ENCODE data around the gene C17orf107. TPM values are rescaled to one million over a fixed set of nuclear protein-coding genes. Genes with fewer than 3 reads are reported as not detected.
"Not testable (repeated sequence)": the region's sequence is repeated elsewhere in the genome, so short reads cannot be mapped to it uniquely, and the experiment has no call there.

C17orf107 gene
- total and polyA plus RNA-seq, 3 donors from 2014 or later: 1.5 to 4.1 (median 2.8) TPM

DNA sequence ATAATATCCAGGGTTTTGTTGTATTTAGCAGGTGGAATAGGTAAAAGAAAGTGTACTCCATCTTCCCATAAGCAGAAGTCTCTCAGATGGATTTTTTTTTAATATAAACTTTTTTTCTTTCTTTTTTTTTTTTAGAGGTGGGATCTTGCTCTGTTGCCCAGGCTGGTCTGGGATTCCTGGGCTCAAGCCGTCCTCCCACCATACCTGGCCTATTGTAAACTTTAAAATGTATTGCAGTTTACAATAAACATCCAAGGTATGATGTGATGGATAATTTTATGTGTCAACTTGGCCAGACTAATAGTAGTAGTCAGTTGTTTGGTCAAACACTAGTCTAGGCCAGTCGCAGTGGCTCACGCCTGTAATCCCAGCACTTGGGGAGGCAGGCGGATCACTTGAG lies 22.0 kb downstream of the C17orf107 start:
- 91 to 94% methylated on average over 4 of the region's 4 CpGs for WGBS, 2 donors
- Histone ChIP-seq H3K36me3 (ENCODE audit: low read depth, missing control alignments) (no peaks in the 10 kb centered on the region), H3K4me1 (no peaks in the 10 kb centered on the region), H3K4me3 (no peak overlapping the region), H3K27me3 (no peaks in the 10 kb centered on the region), H3K9me3 (no peaks in the 10 kb centered on the region), H3K27ac (no peak overlapping the region)
- intact Hi-C loops (cut with DNase I; ENCODE audit: low total_unique reads): no loop called here
- TF ChIP-seq, protein P1, sequence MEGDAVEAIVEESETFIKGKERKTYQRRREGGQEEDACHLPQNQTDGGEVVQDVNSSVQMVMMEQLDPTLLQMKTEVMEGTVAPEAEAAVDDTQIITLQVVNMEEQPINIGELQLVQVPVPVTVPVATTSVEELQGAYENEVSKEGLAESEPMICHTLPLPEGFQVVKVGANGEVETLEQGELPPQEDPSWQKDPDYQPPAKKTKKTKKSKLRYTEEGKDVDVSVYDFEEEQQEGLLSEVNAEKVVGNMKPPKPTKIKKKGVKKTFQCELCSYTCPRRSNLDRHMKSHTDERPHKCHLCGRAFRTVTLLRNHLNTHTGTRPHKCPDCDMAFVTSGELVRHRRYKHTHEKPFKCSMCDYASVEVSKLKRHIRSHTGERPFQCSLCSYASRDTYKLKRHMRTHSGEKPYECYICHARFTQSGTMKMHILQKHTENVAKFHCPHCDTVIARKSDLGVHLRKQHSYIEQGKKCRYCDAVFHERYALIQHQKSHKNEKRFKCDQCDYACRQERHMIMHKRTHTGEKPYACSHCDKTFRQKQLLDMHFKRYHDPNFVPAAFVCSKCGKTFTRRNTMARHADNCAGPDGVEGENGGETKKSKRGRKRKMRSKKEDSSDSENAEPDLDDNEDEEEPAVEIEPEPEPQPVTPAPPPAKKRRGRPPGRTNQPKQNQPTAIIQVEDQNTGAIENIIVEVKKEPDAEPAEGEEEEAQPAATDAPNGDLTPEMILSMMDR (IDR thresholded peaks at IDR 0.05): no peak
- no peak for TF ChIP-seq POLR2A (IDR thresholded peaks at IDR 0.05)
- no peak for DNase-seq

DNA sequence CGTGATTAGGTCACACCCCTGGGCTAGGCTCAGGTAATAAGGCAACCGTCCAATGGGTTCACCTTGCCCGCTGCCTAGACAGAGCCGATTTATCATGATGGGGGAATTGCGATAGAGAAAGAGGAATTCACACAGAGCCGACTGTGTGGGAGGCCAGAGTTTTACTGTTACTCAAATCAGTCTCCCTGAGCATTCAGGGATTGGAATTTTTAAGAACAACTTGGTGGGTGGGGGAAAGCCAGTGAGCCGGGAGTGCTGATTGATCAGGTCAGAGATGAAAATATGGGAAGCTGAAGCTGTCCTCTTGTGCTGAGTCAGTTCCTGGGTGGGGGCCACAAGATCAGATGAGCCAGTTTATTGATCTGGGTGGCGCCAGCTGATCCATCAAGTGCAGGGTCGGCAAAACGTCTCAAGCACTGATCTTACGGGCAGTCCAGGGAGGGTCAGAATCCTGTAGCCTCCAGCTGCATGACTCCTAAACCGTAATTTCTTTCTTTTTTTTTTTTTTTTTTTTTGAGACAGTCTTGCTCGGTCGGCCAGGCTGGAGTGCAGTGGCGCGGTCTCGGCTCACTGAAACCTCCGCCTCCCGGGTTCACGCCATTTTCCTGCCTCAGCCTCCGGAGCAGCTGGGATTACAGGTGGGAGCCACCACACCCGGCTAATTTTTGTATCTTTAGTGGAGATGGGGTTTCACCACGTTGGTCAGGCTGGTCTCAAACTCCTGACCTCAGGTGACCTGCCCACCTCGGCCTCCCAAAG lies 27.4 kb downstream of the C17orf107 start:
- H3K27ac ChIP-seq; H3K9me3 ChIP-seq; intact Hi-C loops (cut with DNase I; ENCODE audit: low total_unique reads); H3K4me1 ChIP-seq; H3K36me3 ChIP-seq (ENCODE audit: low read depth, missing control alignments); DNase-seq; H3K27me3 ChIP-seq; H3K4me3 ChIP-seq: not testable (repeated sequence)
- WGBS, 2 donors: 81% methylated on average over 24 of the region's 24 CpGs

DNA sequence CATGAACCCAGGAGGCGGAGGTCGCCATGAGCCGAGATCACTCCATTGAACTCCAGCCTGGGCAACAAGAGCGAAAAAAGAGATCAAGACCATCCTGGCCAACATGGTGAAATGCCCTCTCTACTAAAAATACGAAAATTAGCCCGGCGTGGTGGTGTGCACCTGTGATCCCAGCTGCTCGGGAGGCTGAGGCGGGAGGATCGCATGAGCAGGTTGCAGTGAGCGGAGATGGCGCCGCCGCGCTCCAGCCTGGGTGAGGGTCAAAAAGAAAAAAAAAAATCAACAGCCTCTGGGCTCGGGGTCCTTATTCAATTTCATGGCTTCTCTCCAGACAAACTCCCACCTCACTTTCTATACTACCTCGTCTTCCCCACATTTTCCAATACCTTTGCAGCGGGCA lies 29.5 kb downstream of the C17orf107 start:
- WGBS, 2 donors: 95 to 97% methylated on average over 18 of the region's 18 CpGs
- intact Hi-C loops (cut with DNase I; ENCODE audit: low total_unique reads): no loop called here
- Histone ChIP-seq H3K4me3 (no peak overlapping the region), H3K36me3 (ENCODE audit: low read depth, missing control alignments) (no peaks in the 10 kb centered on the region), H3K27me3 (no peaks in the 10 kb centered on the region), H3K4me1 (no peaks in the 10 kb centered on the region), H3K9me3 (no peaks in the 10 kb centered on the region), H3K27ac (no peak overlapping the region)
- no peak for TF ChIP-seq POLR2A (IDR thresholded peaks at IDR 0.05)
- TF ChIP-seq, protein P1 (IDR thresholded peaks at IDR 0.05): no peak
- DNase-seq: no peak

DNA sequence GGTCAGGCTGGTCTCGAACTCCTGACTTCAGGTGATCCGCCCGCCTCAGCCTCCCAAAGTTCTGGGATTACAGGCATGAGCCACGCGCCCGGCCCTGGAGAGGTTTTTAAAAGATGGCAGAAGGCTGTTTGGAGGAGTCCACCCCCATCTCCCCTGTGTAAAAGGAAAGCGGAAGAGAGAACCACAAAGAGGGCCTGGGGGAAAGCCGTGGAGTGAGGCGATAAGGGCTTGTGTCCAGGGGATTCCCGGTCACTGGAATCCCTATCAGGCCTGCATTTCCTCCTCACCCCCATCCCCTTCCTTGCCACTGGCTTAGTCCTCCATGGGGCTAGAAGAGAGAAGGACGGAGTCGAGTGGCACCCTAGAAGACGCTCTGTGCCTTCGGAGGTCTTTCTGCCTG lies 32.6 kb downstream of the C17orf107 start, which contains the start of gene GP1BA:
Gene GP1BA (plus strand): TSS at position 315 of the 400 bp plus-strand sequence. CDS start 328 bp downstream, outside the sequence.
- Histone ChIP-seq H3K9me3 (no peaks in the 10 kb centered on the region), H3K36me3 (ENCODE audit: low read depth, missing control alignments) (no peaks in the 10 kb centered on the region), H3K27me3 (no peaks in the 10 kb centered on the region), H3K4me3 (no peak within 1 kb of the TSS), H3K27ac (no peak within 1 kb of the TSS), H3K4me1 (no peaks in the 10 kb centered on the region)
- TF ChIP-seq POLR2A (IDR thresholded peaks at IDR 0.05): no peak
- TF ChIP-seq, protein P1 (IDR thresholded peaks at IDR 0.05): no peak
- intact Hi-C loops (cut with DNase I; ENCODE audit: low total_unique reads): no loop called here
- no peak for DNase-seq
- 78 to 82% methylated on average over 13 to 14 of the region's 14 CpGs for WGBS, 2 donors

DNA sequence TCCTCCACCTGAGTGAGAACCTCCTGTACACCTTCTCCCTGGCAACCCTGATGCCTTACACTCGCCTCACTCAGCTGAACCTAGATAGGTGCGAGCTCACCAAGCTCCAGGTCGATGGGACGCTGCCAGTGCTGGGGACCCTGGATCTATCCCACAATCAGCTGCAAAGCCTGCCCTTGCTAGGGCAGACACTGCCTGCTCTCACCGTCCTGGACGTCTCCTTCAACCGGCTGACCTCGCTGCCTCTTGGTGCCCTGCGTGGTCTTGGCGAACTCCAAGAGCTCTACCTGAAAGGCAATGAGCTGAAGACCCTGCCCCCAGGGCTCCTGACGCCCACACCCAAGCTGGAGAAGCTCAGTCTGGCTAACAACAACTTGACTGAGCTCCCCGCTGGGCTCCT lies 33.4 kb downstream of the C17orf107 start:
- TF ChIP-seq POLR2A (IDR thresholded peaks at IDR 0.05): no peak
- TF ChIP-seq, protein P1 (IDR thresholded peaks at IDR 0.05): no peak
- Histone ChIP-seq H3K4me1 (no peaks in the 10 kb centered on the region), H3K9me3 (no peaks in the 10 kb centered on the region), H3K4me3 (no peak overlapping the region), H3K36me3 (ENCODE audit: low read depth, missing control alignments) (no peaks in the 10 kb centered on the region), H3K27ac (no peak overlapping the region), H3K27me3 (no peaks in the 10 kb centered on the region)
- intact Hi-C loops (cut with DNase I; ENCODE audit: low total_unique reads): no loop called here
- 97 to 100% methylated on average over 5 to 12 of the region's 12 CpGs for WGBS, 2 donors
- DNase-seq: no peak
